Measurements from ENCODE around the gene PRL. TPM values are rescaled to one million over a fixed set of nuclear protein-coding genes. Genes with fewer than 3 reads are reported as not detected.

Gene PRL
- polyA plus RNA-seq (2013, experiment 1 of 2; ENCODE audit: insufficient read length) = not detected
- not detected for polyA plus RNA-seq (2013, experiment 2 of 2; ENCODE audit: insufficient read length)

- DNase-seq = no peak
Observed at GRCh38 chr6:22296936-22297335, at the start of gene PRL. TSS of gene PRL (minus strand) at chr6:22297036. CDS start at chr6:22296982, 54 bp downstream.

DNA sequence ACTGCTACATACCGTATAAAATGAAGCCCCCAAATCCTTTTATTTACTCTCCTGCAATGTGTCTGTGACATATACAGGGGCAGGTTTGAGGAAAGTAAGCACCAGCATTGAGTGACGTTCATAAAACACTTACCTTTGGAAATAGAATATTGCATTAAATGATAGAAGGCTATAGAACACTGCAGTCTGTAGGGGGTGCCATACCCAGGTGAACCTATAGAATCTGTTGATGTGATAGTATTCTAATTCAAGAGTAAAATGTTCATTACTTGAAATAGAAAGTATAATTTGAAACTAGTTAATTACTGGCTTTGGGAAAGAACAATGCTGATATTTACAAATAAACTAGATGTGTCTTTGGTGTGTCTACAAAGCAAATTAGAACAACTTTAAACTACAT, 47.0 kb upstream of the PRL start:
- no peak for DNase-seq

DNA sequence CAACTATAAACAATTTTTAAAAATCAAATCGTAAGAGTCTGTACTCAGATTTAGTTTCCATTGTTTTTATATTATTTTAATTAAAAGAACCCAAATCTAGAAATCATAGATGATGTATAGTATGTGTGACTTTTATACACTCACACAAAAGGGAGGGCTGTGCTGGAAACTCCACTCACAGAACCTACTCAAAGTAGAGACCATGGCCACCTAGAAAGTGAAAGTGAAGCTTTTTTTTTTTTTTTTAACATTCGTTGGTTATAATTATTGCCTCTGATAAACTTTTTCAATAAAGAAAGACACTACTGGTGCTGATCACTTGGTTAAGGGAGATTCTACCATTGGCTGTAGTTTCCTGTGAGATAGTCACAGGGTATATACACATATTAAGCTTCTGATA, 37.9 kb upstream of the PRL start:
- DNase-seq = no peak

DNA sequence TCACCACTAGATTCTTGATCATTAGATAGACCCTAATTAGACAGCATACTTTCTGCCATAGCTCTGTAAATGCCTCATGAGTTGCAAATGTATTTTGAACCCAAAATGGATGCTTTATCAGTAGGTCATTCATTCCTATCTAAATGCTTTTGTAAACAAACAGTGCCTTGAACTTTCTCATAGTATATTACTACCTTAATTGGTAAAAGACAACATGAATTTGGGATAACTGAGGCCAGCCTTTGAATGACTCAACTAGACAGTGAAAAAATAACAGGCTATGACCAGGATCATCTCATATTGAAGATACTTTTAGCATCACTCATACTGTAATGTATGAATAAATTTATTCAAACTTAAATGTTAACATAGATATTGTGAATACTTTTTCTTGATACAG, 37.0 kb upstream of the PRL start:
- DNase-seq = peak; percentile 89

DNA sequence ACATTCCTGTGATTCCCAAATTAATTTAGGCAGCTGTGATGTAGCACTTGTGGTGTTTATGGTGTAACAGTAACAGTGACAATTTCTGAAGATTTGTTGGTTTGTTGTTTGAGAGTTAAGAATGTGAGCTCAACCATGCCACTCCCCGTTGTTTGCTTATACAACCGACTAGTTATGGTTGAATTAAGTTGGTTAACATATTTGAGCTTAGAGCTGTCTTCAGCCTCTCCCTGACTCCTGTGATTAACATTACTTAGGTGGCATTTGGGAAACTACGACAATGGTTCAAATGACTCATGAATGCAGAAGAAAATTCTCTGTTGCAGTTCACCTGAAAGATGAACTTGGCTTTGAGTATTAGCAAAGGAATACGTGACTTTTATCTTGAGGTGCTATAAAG, 35.9 kb upstream of the PRL start:
- DNase-seq = peak; percentile 27

- DNase-seq = no peak
Observed at GRCh38 chr6:22332216-22332615, 35.4 kb upstream of the PRL start.

- DNase-seq = no peak
Observed at GRCh38 chr6:22330941-22331340, 34.1 kb upstream of the PRL start.

DNA sequence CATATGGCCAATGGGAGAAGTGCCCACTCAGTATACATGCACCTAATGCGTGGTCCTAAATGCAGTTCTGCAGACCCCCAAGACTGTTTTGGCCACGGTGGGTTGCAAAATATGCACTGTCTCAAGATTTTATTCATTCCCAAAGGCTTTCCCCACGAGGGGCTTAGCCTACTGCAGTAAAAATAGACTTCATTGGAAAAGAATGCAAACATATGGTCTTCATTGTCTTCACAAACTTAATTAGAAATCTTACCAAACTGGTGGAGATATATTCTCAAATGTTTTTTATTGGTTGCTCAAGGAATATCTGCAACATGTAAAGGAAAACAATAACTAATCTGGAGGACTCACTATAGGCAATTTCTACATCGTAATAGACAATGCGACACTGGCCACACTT, 31.6 kb upstream of the PRL start:
- DNase-seq = peak; percentile 88

- peak; percentile 78 for DNase-seq
Observed at GRCh38 chr6:22327881-22328280, 31.0 kb upstream of the PRL start.

DNA sequence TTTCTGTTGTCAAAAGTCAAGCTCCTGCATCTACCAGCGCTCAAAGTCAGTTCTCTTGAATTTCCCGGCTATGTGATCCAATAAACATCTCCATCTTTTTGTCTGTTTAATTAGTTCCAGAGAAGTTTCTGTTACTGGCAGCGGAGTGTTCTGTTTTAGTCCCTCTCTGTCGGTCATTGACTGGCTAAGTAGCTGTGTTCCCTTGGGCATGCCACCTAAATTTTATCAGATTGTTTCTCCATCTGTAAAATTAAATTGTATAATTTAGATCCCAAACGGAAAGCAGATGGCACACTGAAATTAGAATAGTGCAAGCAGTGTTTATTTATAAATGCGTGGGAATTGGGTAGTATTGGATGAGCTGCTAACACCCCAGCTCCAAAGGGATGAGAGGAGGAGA, 29.7 kb upstream of the PRL start:
- DNase-seq = no peak

DNA sequence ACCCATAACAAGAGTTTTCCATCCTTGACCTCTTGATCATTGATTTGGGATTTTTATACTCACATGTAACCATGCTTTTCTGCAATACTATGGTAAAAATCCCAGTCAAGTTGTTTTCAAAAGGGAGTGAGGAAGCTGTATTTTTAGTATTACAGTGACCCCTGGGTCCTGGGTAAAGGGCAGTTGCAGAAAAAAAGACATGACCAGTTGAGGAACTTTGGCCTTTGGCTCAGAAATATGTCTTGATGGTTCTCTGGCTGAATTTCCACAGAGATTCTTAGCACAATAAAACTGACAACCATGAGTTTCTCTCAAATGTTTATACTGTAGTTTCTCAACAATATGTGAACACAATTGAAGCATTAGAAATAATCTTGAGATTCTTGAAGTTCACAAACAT, 28.6 kb upstream of the PRL start:
- DNase-seq = no peak

DNA sequence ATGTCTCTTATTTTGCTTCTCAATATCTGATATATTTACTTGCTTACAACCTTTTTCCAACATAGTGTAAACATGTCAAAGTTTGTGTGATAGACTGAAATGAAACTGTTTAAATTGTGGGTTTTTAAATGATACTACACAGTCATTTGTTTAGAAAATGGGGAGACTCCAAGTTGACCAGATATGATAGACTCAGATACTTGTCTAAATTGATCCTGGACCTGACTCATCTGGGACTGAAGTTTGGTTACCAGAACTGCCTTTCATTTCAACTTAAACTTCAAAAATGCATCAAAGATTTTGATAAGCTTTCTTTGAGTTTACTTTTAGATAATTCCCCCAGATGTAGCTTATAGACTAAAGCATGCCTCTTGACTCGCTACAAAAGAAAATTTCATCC, 27.0 kb upstream of the PRL start:
- no peak for DNase-seq

GRCh38 chr6:22322103-22323030, 25.5 kb upstream of the PRL start:
- no peak for DNase-seq

- peak; percentile 93 for DNase-seq
Observed at GRCh38 chr6:22320750-22321149, 23.9 kb upstream of the PRL start.

DNA sequence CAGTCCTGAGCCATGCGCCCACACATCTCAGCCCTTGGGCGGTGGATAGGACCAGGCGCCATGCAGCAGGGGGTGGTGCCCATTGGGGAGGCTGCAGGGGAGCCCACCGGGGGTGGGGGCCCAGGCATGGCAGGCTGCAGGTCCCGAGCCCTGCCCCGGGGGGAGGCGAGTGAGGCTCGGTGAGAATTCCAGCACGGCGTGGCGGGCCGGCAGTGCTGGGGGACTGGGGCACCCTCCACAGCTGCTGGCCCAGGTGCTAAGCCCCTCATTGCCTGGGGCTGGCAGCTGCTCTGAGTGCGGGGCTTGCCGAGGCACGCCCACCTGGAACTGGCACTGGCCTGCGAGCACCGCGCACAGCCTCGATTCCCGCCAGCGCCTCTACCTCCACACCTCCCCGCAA, 21.6 kb upstream of the PRL start:
- DNase-seq = no peak

DNA sequence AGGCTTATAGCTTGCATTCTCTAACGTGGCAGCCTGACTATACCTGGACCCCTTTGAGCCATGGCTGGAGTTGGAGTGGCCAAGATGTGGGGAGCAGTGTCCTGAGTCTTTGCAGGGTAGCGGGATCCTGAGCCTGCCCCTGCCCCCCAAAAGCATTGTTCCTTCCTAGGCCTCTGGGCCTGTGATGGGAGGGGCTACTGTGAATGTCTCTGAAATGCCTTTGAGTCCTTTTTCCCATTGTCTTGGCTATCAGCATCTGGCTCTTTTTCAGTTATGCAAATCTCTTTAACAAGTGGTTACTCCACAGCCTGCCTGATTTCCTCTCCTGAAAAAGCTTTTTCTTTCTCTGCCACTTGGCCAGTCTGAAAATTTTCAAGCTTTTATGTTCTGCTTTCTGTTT, 17.0 kb upstream of the PRL start:
- DNase-seq = no peak

GRCh38 chr6:22308939-22309338, 12.1 kb upstream of the PRL start:
- DNase-seq = no peak

- DNase-seq = no peak
Observed at GRCh38 chr6:22306741-22307466, 10.1 kb upstream of the PRL start.

DNA sequence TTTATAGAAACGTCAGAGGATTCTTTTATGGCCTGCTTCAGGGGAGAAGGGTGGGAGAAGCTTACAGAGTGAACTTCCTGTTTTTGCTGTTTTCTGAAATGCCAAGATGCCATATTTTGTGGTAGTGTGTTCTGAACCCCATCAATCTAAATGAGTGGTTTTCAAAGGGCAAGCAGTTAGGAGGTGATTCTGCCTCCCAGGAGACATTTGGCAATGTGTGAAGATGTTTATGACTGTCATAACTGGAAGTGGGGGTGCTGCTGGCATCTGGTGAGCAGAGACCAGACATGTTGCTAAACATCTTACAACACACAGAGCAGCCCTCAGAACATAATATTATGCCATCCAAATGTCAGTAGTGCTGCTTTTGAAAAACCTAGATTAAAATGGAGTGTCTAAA, 6.0 kb upstream of the PRL start:
- no peak for DNase-seq

DNA sequence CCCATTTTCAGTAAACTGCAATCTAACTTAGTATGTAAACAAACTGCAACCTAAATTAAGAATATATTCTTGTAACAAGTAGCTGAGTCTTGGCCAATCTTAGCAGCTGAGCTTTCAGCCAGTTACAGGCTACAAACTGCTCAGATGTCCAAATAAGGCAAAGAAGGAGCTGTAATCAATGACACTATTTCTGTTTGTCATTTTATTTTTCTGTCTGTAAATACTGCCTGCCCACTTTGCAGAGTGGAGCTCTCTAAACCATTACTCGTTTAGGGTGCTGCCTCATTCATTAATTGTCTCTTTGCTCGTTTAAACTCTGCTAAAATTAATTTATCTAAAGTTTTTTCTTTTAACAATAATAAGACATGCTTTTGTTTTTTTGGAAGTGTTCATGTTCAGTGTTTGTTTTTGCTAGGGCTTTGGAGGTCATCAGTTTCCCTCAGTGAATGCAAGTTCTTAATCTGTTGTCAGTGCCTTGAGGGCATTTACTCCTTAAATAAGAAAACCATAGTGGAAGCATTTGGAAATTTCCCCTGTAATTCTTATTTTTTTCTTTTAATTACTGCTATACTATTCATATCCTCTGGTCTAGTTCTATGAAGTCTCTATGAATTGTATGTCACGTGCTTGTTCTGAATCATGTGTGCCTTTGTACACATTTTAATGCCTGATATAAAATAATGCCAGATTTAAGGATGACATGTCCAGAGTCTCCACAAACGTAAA, 3.6 kb upstream of the PRL start:
- peak; percentile 18 for DNase-seq

DNA sequence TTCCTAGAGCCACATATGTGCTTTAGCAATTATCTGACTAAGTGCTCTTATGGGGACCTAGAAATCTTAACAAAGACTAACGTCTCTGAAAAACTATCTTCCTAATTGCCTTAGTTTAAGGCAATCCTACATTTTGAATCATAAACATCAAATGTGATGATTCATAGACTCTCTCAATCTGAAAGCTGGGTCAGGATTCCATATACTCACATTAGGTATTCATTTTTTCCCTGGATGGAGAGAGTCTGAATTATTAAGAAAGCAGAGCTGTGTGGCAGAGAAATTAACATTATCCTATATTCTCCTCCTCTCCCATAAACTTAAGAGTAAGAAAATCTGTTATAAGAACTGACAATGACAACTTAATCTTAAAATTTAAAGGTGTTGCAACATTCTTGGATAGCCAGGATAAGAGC, 1.6 kb upstream of the PRL start:
- peak; percentile 46 for DNase-seq

DNA sequence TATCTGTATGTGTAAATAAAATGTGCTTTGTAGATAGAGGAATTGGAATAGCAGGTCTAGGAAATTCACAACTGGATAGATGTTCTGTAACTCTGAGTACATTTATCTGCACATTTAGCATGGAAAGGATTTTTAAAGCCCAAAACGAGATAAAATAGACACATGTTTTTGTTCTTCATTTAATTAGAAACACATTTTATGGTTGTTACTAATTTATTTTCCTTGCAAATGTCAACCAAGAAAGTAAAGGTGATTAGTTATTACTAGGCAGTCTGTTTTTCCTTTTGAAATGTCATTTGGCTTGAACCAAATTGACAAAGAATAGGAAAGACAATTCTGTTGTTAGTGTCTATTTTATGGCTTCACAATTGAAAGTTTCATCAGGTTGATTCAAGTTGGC, 769 bp downstream of the PRL start:
- no peak for DNase-seq

DNA sequence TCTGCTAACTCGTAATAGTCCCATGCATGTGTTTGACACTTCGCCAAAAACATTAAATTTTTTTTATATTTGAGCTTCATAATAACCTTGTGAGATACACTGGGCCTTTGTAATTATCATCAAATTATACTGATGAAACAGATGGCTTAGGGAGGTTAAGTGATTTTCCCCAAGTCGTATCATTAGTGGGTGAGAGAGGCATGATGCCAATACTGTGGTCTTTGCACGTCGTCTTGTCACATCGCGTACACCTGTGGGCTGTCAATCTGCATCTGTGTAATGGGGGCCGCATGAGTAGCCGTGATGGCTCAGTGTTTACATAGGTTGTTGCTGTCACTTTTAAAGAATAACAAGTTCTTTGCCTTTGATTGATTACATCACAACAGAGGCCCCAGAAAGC, 1.7 kb downstream of the PRL start:
- no peak for DNase-seq

Data from fibroblast of skin of scalp (primary cell).